ENCODE data around the gene TSC22D2. TPM values are rescaled to one million over a fixed set of nuclear protein-coding genes. Genes with fewer than 3 reads are reported as not detected.

TSC22D2 gene
- polyA plus RNA-seq, 3 donors: 5.1 to 12.9 (median 5.7) TPM

DNA sequence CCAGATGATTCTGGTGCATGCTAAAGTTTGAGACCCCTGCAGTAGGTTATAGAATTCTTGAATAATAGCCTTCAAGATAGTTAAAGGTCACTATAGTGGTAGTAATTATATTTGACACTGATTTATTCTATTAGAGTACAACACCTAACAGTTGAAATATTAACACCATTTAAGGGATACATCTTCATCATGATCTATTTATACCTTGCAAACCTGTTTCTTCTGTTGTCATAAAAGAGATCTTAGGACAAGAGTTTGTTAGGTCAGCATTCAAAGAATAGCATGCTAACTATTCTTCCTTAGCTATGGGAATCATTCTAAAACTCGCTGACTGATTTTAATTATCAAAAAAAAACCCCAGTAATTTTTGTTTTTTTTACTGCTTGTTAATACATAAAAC is 46.5 kb downstream of the TSC22D2 start:
- TF ChIP-seq, protein P1, sequence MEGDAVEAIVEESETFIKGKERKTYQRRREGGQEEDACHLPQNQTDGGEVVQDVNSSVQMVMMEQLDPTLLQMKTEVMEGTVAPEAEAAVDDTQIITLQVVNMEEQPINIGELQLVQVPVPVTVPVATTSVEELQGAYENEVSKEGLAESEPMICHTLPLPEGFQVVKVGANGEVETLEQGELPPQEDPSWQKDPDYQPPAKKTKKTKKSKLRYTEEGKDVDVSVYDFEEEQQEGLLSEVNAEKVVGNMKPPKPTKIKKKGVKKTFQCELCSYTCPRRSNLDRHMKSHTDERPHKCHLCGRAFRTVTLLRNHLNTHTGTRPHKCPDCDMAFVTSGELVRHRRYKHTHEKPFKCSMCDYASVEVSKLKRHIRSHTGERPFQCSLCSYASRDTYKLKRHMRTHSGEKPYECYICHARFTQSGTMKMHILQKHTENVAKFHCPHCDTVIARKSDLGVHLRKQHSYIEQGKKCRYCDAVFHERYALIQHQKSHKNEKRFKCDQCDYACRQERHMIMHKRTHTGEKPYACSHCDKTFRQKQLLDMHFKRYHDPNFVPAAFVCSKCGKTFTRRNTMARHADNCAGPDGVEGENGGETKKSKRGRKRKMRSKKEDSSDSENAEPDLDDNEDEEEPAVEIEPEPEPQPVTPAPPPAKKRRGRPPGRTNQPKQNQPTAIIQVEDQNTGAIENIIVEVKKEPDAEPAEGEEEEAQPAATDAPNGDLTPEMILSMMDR (IDR thresholded peaks at IDR 0.05): no peak
- Histone ChIP-seq H3K27me3 (ENCODE audit: control insufficient read depth in 2 of 2, insufficient read depth in 2 of 2, low read length in 2 of 2) (no peaks in the 10 kb centered on the region), H3K27ac (ENCODE audit: low read depth in 1 of 2, low read length in 2 of 2) (no peak overlapping the region), H2AFZ (ENCODE audit: insufficient read depth, low read depth, low read length, poor library complexity, severe bottlenecking) (no peak overlapping the region), H3K79me2 (ENCODE audit: insufficient read depth, low read length) (peaks cover 51% of the 10 kb centered on the region), H3K4me2 (replicated peaks; ENCODE audit: extremely low read depth, low read length, poor library complexity, severe bottlenecking) (no peak overlapping the region), H3K4me3 (replicated peaks in 1 of 3; ENCODE audit: low read depth in 2 of 3, low read length in 3 of 3) (no peak overlapping the region), H3K4me1 (ENCODE audit: control insufficient read depth in 1 of 2, insufficient read depth in 2 of 2, low read length in 2 of 2) (peaks cover 14 to 22% of the 10 kb centered on the region in 2 donors), H3K36me3 (replicated peaks in 1 of 2; ENCODE audit: control insufficient read depth in 1 of 2, insufficient read depth in 2 of 2, low read length in 2 of 2) (peaks cover 24 to 38% of the 10 kb centered on the region in 2 donors), H3K9me3 (replicated peaks in 1 of 2; ENCODE audit: control insufficient read depth in 1 of 2, insufficient read depth in 1 of 2, low read length in 2 of 2) (no peaks in the 10 kb centered on the region), H4K20me1 (ENCODE audit: insufficient read depth, low read length) (peaks cover 62% of the 10 kb centered on the region), H3K9ac (ENCODE audit: insufficient read depth, low read length, poor library complexity, severe bottlenecking) (no peak overlapping the region)
- Mint-ChIP-seq H3K27ac (no peak overlapping the region), H3K4me1 (peaks cover 20% of the 10 kb centered on the region), H3K9me3 (peaks cover 0 to 2% (median 0%) of the 10 kb centered on the region in 7 donors), H3K4me3 (no peak overlapping the region), H3K36me3 (peaks cover 22 to 25% of the 10 kb centered on the region in 2 donors), H3K27me3 (ENCODE audit: low read depth in 3 of 3) (no peaks in the 10 kb centered on the region)
- no peak for DNase-seq
- no CpG with 5 or more reads among the region's 1 CpG for WGBS (ENCODE audit: insufficient coverage)
- intact Hi-C loops (cut with micrococcal nuclease): no loop called here

DNA sequence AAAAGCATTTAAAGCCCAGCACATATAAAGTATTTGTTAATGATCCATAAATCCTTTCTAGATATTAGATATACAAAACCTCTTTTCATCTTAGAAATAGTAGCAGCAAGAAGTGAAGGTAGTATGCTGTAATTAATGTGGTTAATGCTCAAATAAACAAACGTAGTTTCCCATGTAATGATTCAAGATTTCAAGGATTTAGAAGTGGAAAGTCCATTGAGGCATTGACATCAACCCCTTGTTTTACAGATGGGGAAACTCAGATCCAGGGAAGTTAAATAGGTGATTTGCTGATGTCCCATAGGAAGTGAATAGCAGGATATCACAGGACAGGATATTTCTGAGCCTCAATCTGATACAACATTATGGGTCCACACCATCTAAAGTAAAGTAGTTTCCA is 47.2 kb downstream of the TSC22D2 start:
- H3K4me3 Mint-ChIP-seq: no peak overlapping the region
- H3K4me1 Mint-ChIP-seq: peaks cover 18% of the 10 kb centered on the region
- no peaks in the 10 kb centered on the region for H3K9me3 ChIP-seq (replicated peaks in 1 of 2; ENCODE audit: control insufficient read depth in 1 of 2, insufficient read depth in 1 of 2, low read length in 2 of 2)
- H3K9ac ChIP-seq (ENCODE audit: insufficient read depth, low read length, poor library complexity, severe bottlenecking): no peak overlapping the region
- H3K79me2 ChIP-seq (ENCODE audit: insufficient read depth, low read length): peaks cover 44% of the 10 kb centered on the region
- no peak overlapping the region for H3K4me2 ChIP-seq (replicated peaks; ENCODE audit: extremely low read depth, low read length, poor library complexity, severe bottlenecking)
- peaks cover 0 to 2% (median 0%) of the 10 kb centered on the region in 7 donors for H3K9me3 Mint-ChIP-seq
- no peak overlapping the region for H3K4me3 ChIP-seq (replicated peaks in 1 of 3; ENCODE audit: low read depth in 2 of 3, low read length in 3 of 3)
- no peak overlapping the region for H3K27ac Mint-ChIP-seq
- intact Hi-C loops (cut with micrococcal nuclease): no loop called here
- peaks cover 14 to 19% of the 10 kb centered on the region in 2 donors for H3K4me1 ChIP-seq (ENCODE audit: control insufficient read depth in 1 of 2, insufficient read depth in 2 of 2, low read length in 2 of 2)
- peaks cover 56% of the 10 kb centered on the region for H4K20me1 ChIP-seq (ENCODE audit: insufficient read depth, low read length)
- DNase-seq: no peak
- H2AFZ ChIP-seq (ENCODE audit: insufficient read depth, low read depth, low read length, poor library complexity, severe bottlenecking): no peak overlapping the region
- peaks cover 28 to 46% of the 10 kb centered on the region in 2 donors for H3K36me3 ChIP-seq (replicated peaks in 1 of 2; ENCODE audit: control insufficient read depth in 1 of 2, insufficient read depth in 2 of 2, low read length in 2 of 2)
- WGBS (ENCODE audit: insufficient coverage): 100% methylated on average over 1 of the region's 1 CpG
- no peak overlapping the region for H3K27ac ChIP-seq (ENCODE audit: low read depth in 1 of 2, low read length in 2 of 2)
- H3K36me3 Mint-ChIP-seq: peaks cover 23 to 26% of the 10 kb centered on the region in 2 donors
- TF ChIP-seq, protein P1 (IDR thresholded peaks at IDR 0.05): no peak
- H3K27me3 ChIP-seq (ENCODE audit: control insufficient read depth in 2 of 2, insufficient read depth in 2 of 2, low read length in 2 of 2): no peaks in the 10 kb centered on the region
- H3K27me3 Mint-ChIP-seq (ENCODE audit: low read depth in 3 of 3): no peaks in the 10 kb centered on the region
